Ovary (tissue), 9 donors: ENCODE measurements around the gene STRADB. TPM values are rescaled to one million over a fixed set of nuclear protein-coding genes. Genes with fewer than 3 reads are reported as not detected.

Experiments used
- DNase-seq, 5 donors: peaks; one replicate each; pipeline ENCODE4 v3.0.0-alpha.2; 2019 to 2020
- H3K27ac ChIP-seq, 2 donors: fragments of 200-600 bp; one replicate each; pipeline versions ENCODE4 v1.5.1 to v1.8.0; 2019 to 2022
- H3K27me3 ChIP-seq: fragments of 200-600 bp; one replicate; pipeline ENCODE4 v1.8.0; 2022
- H3K36me3 ChIP-seq: fragments of 200-600 bp; sonication (generic); one replicate; pipeline ENCODE4 v1.5.1; 2019
- H3K4me1 ChIP-seq: one replicate; pipeline ENCODE4 v1.8.1; 2013; ENCODE audit warnings: mild to moderate bottlenecking, moderate library complexity; ENCODE audit not compliant: insufficient read depth
- H3K4me3 ChIP-seq: fragments of 200-600 bp; sonication (generic); one replicate; pipeline ENCODE4 v1.5.1; 2017
- H3K9me3 ChIP-seq, 2 donors: fragments of 200-600 bp in 1 of 2; sonication (generic) in 1 of 2; one replicate each; pipeline versions ENCODE4 v1.5.1 to v1.8.1; 2013 to 2019; ENCODE audit warnings: mild to moderate bottlenecking in 1 of 2, moderate library complexity in 1 of 2
- EP300 ChIP-seq: sonication (generic); formaldehyde crosslinking; IDR thresholded peaks from one replicate; pipeline ENCODE4 v1.6.1; 2017; ENCODE audit warnings: antibody characterized with exemption
- POLR2A ChIP-seq: fragments of 450-650 bp; IDR thresholded peaks from one replicate; pipeline ENCODE4 v1.6.1; 2017; ENCODE audit warnings: antibody characterized with exemption, mild to moderate bottlenecking, moderate library complexity
- WGBS, 3 donors: extraction: QIAGEN DNeasy Blood & Tissue Kit in 1 of 3; methylation state at CpG; one replicate each; pipeline versions ENCODE4 v1.1.5 to v1.1.7; 2013 to 2017; 5-methylcytosine and 5-hydroxymethylcytosine counted together
- intact Hi-C, 4 donors: fragments of 100-400 bp; cut with DNase I; formaldehyde crosslinking; loops; one replicate each; pipeline versions ENCODE4 v1.11.0 to v1.15.1; 2022 to 2023
- polyA plus RNA-seq, 2 donors: library from polyadenylated mRNA; stranded (reverse); fragments of 200-250 nt in 1 of 2; fragments of 350-450 nt in 1 of 2; fragmentation: Illumina TruSeq in 1 of 2; extraction: RNeasy Lipid Tissue Mini Kit (QIAGEN cat#74804) in 1 of 2; gene quantifications; one replicate each; pipeline ENCODE4 v1.2.3, GENCODE V29; 2013 to 2014
- total RNA-seq, 7 donors: library from RNA; depleted of rRNA in 2 of 7; stranded (reverse); fragments of >200 nt in 2 of 7; fragmentation: NEBNext Ultra II Directional in 3 of 7; extraction: Animal tissue kit (Norgen Biotek cat#: 25700) in 3 of 7; gene quantifications; one replicate each; pipeline versions ENCODE4 v1.1.0 to v1.2.4, GENCODE V29; 2016 to 2023
- TF ChIP-seq, protein P1 (sequence below), 3 donors: fragments of 450-650 bp in 2 of 3; fragments of 200-600 bp in 1 of 3; IDR thresholded peaks; one replicate each; pipeline versions ENCODE4 v1.5.1 to v1.8.0; 2016 to 2022; ENCODE audit warnings: antibody characterized with exemption in 3 of 3, mild to moderate bottlenecking in 1 of 3
- donor health status: DM: no; HTN: no; CAD: no; lungs with moderate emphysema.
- donor health status: DM: no; HTN: no; CAD: no.
- donor health status: Bipolar disorder and iron deficiency.
- donor health status: DM: yes; HTN: yes; CAD: no.
- donor health status: DM: no; HTN: no; CAD: no.
- donor health status: DM: yes; HTN: yes; CAD: no.

STRADB gene
- total and polyA plus RNA-seq, 9 donors, result 11.7 to 33.3 (median 16.5) TPM

- Histone ChIP-seq H3K27me3 (no peaks in the 10 kb centered on the region), H3K4me3 (no peak overlapping the region), H3K27ac (no peak overlapping the region), H3K9me3 (no peaks in the 10 kb centered on the region), H3K36me3 (no peaks in the 10 kb centered on the region), H3K4me1 (peaks cover 2% of the 10 kb centered on the region)
- TF ChIP-seq POLR2A, result no peak
- TF ChIP-seq, protein P1, sequence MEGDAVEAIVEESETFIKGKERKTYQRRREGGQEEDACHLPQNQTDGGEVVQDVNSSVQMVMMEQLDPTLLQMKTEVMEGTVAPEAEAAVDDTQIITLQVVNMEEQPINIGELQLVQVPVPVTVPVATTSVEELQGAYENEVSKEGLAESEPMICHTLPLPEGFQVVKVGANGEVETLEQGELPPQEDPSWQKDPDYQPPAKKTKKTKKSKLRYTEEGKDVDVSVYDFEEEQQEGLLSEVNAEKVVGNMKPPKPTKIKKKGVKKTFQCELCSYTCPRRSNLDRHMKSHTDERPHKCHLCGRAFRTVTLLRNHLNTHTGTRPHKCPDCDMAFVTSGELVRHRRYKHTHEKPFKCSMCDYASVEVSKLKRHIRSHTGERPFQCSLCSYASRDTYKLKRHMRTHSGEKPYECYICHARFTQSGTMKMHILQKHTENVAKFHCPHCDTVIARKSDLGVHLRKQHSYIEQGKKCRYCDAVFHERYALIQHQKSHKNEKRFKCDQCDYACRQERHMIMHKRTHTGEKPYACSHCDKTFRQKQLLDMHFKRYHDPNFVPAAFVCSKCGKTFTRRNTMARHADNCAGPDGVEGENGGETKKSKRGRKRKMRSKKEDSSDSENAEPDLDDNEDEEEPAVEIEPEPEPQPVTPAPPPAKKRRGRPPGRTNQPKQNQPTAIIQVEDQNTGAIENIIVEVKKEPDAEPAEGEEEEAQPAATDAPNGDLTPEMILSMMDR (IDR thresholded peaks at IDR 0.05), result no peak
- no peak for TF ChIP-seq EP300
- intact Hi-C loops, result no loop called here
- WGBS, 3 donors, result 37 to 50% (median 43%) methylated on average over 1 of the region's 1 CpG
- DNase-seq, result no peak
Observed at GRCh38 chr2:201440182-201440581, 11.4 kb upstream of the STRADB start.

DNA sequence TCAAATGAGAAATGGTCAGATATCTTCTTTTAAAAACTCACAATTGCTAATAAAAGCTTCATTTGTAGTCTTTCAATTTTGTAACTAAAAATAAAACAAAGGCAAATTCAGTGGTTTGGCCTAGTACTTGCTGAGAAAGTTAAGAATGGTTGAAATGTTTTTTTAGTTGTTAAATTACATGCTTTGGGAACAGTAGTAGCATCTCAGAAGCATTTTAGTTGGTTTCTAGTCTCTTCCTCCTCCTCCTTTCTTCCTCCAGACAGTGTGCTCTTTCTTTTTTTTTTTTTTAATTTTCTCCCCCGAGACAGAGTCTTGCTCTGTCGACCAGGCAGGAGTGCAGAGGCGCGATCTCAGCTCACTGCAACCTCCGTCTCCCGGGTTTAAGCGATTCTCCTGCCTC is 10.1 kb upstream of the STRADB start:
- TF ChIP-seq EP300, result no peak
- TF ChIP-seq, protein P1 (IDR thresholded peaks at IDR 0.05), result no peak
- no peak for TF ChIP-seq POLR2A
- intact Hi-C loops, result no loop called here
- H3K4me1 ChIP-seq, result peaks cover 4% of the 10 kb centered on the region
- no peaks in the 10 kb centered on the region for H3K27me3 ChIP-seq
- H3K4me3 ChIP-seq, result no peak overlapping the region
- H3K36me3 ChIP-seq, result no peaks in the 10 kb centered on the region
- no peak overlapping the region for H3K27ac ChIP-seq
- no peak for DNase-seq
- no peaks in the 10 kb centered on the region for H3K9me3 ChIP-seq
- 80 to 90% (median 81%) methylated on average over 7 of the region's 7 CpGs for WGBS, 3 donors

- Histone ChIP-seq H3K9me3 (no peaks in the 10 kb centered on the region), H3K4me1 (peaks cover 4% of the 10 kb centered on the region), H3K4me3 (no peak overlapping the region), H3K36me3 (no peaks in the 10 kb centered on the region), H3K27me3 (no peaks in the 10 kb centered on the region), H3K27ac (no peak overlapping the region)
- TF ChIP-seq, protein P1 (IDR thresholded peaks at IDR 0.05), result no peak
- TF ChIP-seq POLR2A, result no peak
- TF ChIP-seq EP300, result no peak
- intact Hi-C loops, result no loop called here
- WGBS, 3 donors, result 33 to 60% (median 45%) methylated on average over 3 of the region's 3 CpGs
- DNase-seq, result no peak
Observed at GRCh38 chr2:201444746-201445465, 6.6 kb upstream of the STRADB start.

- Histone ChIP-seq H3K27ac (no peak overlapping the region), H3K4me3 (no peak overlapping the region), H3K9me3 (no peaks in the 10 kb centered on the region), H3K4me1 (peaks cover 3% of the 10 kb centered on the region), H3K36me3 (no peaks in the 10 kb centered on the region), H3K27me3 (no peaks in the 10 kb centered on the region)
- intact Hi-C loops, result no loop called here
- WGBS, 3 donors, result 93 to 98% (median 97%) methylated on average over 1 of the region's 1 CpG
- TF ChIP-seq POLR2A (no peak), EP300 (no peak)
- TF ChIP-seq, protein P1 (IDR thresholded peaks at IDR 0.05), result no peak
- no peak for DNase-seq
Observed at GRCh38 chr2:201447086-201447485, 4.5 kb upstream of the STRADB start.
